Head of caudate nucleus (tissue), 42 donors: ENCODE results near the gene GDNF.

ENCODE experiments used
- DNase-seq, 42 donors: peaks; one replicate each; pipeline versions ENCODE4 v3.0.0 to v3.0.0-alpha.2; 2020 to 2021; ENCODE audit warnings: mixed read lengths in 7 of 42
- intact Hi-C: fragments of 100-400 bp; cut with DNase I; formaldehyde crosslinking; loops from one replicate; pipeline ENCODE4 v1.15.0; 2022

Gene GDNF

GRCh38 chr5:37831821-37832534 is 7.9 kb downstream of the GDNF start:
- intact Hi-C loops: no loop called here
- DNase-seq: no peak

DNA sequence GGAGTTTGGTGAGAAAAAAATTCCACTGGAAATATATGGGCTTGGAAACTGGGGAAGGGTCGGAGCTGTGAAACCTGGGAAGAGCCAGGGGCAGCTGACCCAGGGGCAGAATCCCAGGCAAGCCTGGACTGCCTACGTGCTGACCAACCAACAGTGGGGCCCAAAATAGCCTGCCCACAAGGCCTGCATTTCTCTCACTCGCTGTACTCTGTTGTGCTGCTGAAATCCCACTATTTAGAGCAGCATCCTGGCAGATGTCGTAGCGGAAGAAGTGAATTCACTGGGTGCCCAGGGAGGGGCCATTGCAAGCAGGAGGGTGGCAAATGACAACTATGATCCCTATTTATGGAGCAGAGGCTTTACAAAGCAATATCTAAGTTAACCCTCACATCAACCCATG is 9.5 kb downstream of the GDNF start:
- intact Hi-C loops: no loop called here
- DNase-seq: no peak

DNA sequence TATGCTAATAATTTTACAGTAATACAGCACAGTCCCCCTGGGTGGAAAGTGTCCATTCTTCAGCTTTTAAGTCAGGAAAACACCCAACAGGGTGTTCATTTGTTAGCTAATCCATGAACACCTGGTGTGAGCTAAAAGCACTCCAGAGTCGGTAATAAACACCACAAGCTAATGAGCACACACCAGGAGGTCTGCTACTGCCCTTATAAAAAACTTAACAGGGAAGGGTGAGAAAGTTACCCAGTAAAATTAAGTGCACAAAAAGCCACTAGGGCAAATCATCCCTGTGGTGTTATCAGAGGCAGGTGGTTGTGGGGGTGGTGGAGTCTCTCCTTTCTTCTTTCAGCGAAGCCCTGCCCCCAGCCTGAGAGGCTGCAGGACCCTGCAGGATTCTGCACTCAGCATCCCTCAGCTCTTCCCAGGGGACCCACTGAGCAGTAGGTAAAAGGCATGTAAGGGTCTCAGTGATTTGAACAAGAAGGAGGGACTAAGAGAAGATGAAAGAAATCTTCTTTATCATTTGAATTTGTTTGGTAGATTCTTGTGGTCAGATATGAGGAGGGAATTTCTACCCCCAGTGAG is 14.4 kb downstream of the GDNF start:
- DNase-seq: no peak
- intact Hi-C loops: no loop called here

- no peak for DNase-seq
- intact Hi-C loops: no loop called here
Measured at GRCh38 chr5:37823433-37824152, 16.2 kb downstream of the GDNF start.

GRCh38 chr5:37816883-37817282 is 23.0 kb downstream of the GDNF start:
- peak; percentile 61 to 93 (median 84) for DNase-seq
- intact Hi-C loops: no loop called here

GRCh38 chr5:37816331-37816730 is 23.5 kb downstream of the GDNF start:
- DNase-seq: no peak
- intact Hi-C loops: no loop called here

- intact Hi-C loops: no loop called here
- DNase-seq: no peak
Measured at GRCh38 chr5:37815913-37816312, 23.9 kb downstream of the GDNF start.

GRCh38 chr5:37814699-37815098 is 25.1 kb downstream of the GDNF start:
- intact Hi-C loops: loop anchor here (5.0 kb wide), 1 partner anchor 42 kb away; no protein-coding TSS in a partner anchor

DNA sequence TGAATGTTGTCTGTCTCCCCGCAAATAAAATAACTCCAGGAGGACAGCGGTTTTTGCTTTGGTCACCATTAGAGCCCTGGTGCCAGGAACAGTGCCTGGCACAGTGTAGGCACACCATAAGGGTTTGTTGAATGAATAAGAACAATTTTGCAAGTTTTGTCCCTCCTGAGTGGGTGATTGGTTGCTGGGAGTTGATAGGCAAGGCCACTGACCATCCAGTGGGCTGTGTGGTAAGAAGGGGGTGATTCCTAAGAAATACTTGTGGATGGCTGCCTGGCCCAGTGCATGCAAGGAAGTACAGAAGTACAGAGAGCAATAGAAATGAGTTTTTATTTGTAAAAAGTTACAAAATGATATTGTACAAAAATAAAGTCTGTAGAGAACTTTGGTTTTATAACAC is 27.5 kb downstream of the GDNF start:
- intact Hi-C loops: loop anchor here (5.0 kb wide), 1 partner anchor 40 kb away; no protein-coding TSS in a partner anchor
- no peak for DNase-seq

More at GRCh38 chr5:37814699-37815098, 25.1 kb downstream of the GDNF start:
- no peak for DNase-seq

DNA sequence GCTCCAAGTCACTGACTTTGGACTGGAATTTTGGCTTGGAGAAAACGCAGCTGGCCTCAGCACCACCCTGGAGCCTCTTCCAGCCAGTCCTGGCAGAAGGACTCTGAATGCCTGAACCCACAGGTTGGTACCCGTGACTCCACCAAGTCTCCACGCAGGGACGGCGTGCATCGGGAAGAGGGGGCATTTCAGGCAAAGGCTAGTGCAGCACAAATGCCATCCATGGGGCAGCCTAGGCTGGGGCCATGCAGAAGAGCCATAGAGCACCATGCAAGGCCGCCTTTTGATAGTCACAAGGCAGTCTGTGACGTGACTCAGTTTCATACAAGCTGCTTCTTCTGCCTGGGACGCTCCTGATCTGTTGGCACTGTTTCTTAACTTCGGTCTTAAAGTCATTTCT is 28.0 kb downstream of the GDNF start:
- no peak for DNase-seq
- intact Hi-C loops: loop anchor here (5.0 kb wide), 1 partner anchor 40 kb away; no protein-coding TSS in a partner anchor

DNA sequence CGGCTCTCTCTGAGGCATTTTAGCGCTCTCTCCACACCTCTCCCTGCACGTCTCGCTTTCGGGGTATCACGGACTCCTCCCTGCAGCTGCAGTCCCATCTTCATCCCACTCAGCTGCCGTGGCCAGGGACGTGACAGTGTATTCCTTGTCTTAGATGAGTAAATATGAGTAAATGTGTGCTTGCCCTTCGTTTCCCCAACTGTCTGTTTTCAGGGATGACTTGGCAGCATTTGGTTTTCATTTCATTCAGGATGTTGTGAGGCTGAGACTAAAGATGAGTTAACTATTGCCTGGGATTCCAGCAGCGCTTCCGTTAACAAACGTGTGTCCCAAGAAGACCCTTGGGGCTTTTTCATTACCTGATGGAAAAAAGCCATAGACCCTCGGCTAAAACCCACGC is 29.5 kb downstream of the GDNF start:
- DNase-seq: no peak
- intact Hi-C loops: loop anchor here (5.0 kb wide), 1 partner anchor 38 kb away; no protein-coding TSS in a partner anchor

DNA sequence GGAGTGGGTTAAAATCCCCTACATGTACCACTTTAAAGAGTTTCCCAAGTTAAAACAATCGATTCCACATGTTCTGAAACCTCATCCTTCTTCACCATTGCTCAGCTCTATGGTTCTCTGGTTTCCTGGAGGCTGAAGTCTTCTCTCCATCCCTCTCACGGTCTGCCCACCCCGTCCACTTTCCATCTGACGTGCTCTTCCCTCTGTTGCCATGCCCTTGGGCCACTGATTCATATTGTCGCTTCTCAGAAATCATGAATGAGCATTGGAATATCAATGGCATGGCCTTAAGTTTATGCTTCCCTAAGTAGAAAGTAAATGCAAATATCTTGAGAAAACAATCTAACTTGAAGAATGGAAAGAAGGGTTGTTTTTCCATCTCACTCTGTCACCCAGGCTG is 30.9 kb downstream of the GDNF start:
- intact Hi-C loops: no loop called here
- no peak for DNase-seq

DNA sequence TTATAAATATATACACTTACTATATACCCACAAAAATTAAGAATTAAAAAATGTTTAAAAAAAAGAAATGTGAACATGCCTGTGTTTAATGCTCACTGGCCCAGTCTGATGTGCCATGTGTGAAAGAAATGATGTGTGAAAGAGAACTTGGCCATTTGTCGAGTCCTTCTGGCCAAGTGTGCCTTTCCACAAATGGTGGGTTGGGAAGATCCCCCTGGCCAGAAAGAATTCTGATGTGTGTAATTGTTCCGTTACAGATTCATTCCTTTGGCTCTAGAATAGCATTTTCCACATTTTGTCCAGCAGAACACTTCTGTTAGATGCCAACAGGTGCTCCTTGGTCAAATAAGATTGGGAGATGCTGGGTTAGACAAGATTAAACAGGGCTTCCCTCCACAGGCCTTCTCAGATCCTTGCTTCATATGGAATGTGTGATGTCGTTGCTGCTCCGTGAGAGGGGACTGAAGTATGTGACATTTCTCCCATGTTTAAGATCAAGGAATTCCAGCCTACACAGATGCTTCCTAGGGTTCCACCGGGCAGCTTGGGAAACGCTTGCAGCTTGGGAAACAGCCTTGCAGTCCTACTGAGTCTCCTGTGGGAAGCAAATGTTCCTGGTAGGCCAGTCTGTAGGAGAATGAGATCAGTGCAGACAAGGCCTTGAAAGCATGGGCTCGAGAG is 32.1 kb downstream of the GDNF start:
- DNase-seq: peak in 1 of 42 donors; percentile 9
- intact Hi-C loops: no loop called here

DNA sequence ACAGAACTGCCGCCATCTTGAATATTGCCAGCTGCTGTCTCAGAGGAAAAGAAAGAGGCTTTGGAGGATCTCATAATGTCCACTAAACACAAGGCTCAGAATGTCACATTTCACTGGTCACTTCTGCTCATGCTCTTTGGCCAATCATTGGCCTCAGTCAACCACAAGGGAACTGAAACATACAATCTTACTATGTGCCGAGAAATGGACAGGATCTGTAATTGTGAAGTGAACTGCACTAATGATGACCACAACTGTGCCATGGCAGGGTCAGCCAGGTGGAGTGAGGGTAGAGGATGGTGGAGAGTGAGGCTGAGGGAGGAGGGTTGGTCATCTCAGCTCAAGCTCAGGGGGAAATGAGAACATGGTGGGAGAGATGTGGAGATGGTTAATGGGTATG is 32.8 kb downstream of the GDNF start:
- intact Hi-C loops: no loop called here
- peak in 1 of 42 donors; percentile 17 for DNase-seq

GRCh38 chr5:37806476-37806875 is 33.4 kb downstream of the GDNF start:
- intact Hi-C loops: no loop called here

DNA sequence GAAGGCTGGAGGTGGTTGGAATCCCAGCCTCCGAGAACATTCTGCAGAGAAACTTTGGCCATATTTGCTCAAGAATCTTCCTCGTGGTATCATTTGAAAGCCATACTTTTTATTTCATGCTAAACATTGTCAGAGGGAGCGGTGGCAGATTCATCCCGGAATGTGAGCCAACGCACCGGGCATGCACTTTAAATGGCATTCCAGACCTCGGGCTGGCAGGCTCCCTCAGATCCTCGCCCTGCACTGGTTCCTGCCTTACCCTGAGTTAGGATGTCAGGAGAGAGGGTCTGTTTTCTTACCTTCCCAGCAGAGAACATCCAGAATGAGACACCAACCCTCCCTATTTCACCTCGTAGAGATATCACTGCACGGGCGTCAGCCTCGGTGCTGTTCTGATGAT is 33.8 kb downstream of the GDNF start:
- DNase-seq: peak in 1 of 42 donors; percentile 6
- intact Hi-C loops: no loop called here

More at GRCh38 chr5:37806476-37806875, 33.4 kb downstream of the GDNF start:
- DNase-seq: peak in 1 of 42 donors; percentile 1

DNA sequence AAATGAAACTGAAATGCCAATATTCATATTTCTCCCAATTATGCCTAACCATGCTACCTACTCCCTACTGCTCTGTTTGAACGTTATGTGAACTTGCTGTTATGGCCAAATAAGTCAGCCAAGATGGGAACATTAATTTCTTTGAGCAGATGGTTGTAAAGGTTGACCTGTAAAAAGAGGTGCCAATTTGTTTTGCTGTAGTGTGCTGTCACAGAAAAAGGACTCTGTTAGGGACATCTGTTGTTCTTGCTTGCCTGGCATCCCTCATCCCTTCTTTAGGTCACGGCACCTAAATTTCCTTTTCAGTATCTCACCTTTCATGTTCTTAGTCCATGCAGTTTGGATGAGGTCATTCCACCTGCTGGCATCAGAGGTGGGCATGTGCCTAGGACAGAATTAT is 35.4 kb downstream of the GDNF start:
- peak in 1 of 42 donors; percentile 0 for DNase-seq
- intact Hi-C loops: no loop called here

DNA sequence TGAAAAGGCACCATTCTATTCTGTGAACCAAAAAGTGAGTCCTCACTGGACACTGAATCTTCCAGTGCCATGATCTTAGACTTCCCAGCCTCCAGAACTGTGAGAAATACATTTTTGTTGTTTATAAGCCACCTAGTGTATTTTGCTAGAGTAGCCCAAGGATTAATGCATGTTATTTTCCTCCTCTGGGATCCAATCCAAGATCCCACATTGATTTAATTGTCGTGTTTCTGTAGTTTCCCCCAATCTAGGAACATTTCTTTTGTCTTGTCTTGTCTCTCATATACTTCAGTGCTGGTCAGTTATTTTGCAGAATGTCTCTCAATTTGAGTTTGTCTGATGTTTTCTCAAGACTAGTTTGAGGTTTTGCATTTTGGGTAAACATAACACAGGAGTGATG is 36.4 kb downstream of the GDNF start:
- no peak for DNase-seq
- intact Hi-C loops: no loop called here

- no peak for DNase-seq
- intact Hi-C loops: no loop called here
Measured at GRCh38 chr5:37801521-37801920, 38.3 kb downstream of the GDNF start.
